Activated B cell treated with CpG ODN at 0.5 μM for 24 hours (primary cell): ENCODE measurements around the gene ANKRD27. TPM values are rescaled to one million over a fixed set of nuclear protein-coding genes. Genes with fewer than 3 reads are reported as not detected.

Source experiments
- ATAC-seq: fragments of 200-7000 bp; cut with Tn5 transposase; one replicate; pipeline ENCODE4 v1.10.0; 2021; ENCODE audit warnings: low read depth, mild to moderate bottlenecking, moderate library complexity
- CTCF ChIA-PET: fragments of 350-600 bp; sonication (Branson Sonifier 250); formaldehyde crosslinking; loops from one replicate; lab custom pipeline; 2021; ENCODE audit warnings: antibody characterized with exemption; lab: Charles Lee
- POLR2A ChIA-PET: fragments of 350-600 bp; sonication (Branson Sonifier 250); formaldehyde crosslinking; loops from one replicate; lab custom pipeline; 2021; ENCODE audit warnings: antibody characterized with exemption; lab: Charles Lee
- DNase-seq: peaks from one replicate; pipeline ENCODE4 v3.0.0; 2022
- H3K27ac Mint-ChIP-seq: one replicate; pipeline ENCODE4 v1.8.0; 2020; ENCODE audit warnings: mixed read lengths
- H3K27me3 Mint-ChIP-seq: one replicate; pipeline ENCODE4 v1.8.0; 2021; ENCODE audit warnings: mixed read lengths
- H3K36me3 Mint-ChIP-seq: one replicate; pipeline ENCODE4 v1.8.0; 2021; ENCODE audit warnings: low read depth, mixed read lengths
- H3K4me1 Mint-ChIP-seq: one replicate; pipeline ENCODE4 v1.8.0; 2021; ENCODE audit warnings: mixed read lengths
- H3K4me3 Mint-ChIP-seq: one replicate; pipeline ENCODE4 v1.8.0; 2020; ENCODE audit warnings: mild to moderate bottlenecking, mixed read lengths
- H3K9me3 Mint-ChIP-seq: one replicate; pipeline ENCODE4 v1.8.0; 2020; ENCODE audit warnings: mixed read lengths
- intact Hi-C: fragments of 100-400 bp; cut with micrococcal nuclease; formaldehyde crosslinking; loops from one replicate; pipeline ENCODE4 v1.15.1; 2024
- total RNA-seq: library from RNA; stranded (reverse); gene quantifications from 2 replicates; pipeline ENCODE4 v1.2.3, GENCODE V29; 2022
- TF ChIP-seq, protein P1 (sequence below): fragments of 200-600 bp; IDR thresholded peaks from one replicate; pipeline ENCODE4 v1.8.0; 2022; ENCODE audit warnings: antibody characterized with exemption, mild to moderate bottlenecking

ANKRD27 gene
- total RNA-seq, 1 donor from 2014 or later, result 44.7 TPM

DNA sequence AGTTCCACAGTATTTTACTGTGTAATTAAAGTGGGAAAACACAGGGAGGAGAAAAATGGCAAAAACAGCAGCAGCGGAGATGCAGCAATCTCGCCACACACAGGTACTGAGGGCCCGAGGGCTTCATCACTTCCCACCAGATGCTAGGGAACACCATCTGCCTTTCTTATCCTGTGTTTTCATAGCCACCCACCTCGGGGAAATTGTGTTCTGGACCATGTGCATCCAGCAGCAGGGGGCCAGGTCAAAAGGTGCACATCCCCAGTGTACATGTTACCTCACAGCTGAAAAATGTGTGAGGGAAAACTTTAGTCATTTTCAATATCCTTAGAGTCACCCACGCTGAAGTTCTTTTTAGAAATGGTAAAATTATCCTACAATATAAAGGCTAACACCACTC is 63.8 kb downstream of the ANKRD27 start:
- H3K9me3 Mint-ChIP-seq, result no peaks in the 10 kb centered on the region
- ChIA-PET POLR2A (no interaction called here), CTCF (no interaction called here)
- no peak overlapping the region for H3K27ac Mint-ChIP-seq
- no peaks in the 10 kb centered on the region for H3K4me1 Mint-ChIP-seq
- DNase-seq, result no peak
- peaks cover 66% of the 10 kb centered on the region for H3K36me3 Mint-ChIP-seq
- intact Hi-C loops, result no loop called here
- ATAC-seq, result no peak
- TF ChIP-seq, protein P1, sequence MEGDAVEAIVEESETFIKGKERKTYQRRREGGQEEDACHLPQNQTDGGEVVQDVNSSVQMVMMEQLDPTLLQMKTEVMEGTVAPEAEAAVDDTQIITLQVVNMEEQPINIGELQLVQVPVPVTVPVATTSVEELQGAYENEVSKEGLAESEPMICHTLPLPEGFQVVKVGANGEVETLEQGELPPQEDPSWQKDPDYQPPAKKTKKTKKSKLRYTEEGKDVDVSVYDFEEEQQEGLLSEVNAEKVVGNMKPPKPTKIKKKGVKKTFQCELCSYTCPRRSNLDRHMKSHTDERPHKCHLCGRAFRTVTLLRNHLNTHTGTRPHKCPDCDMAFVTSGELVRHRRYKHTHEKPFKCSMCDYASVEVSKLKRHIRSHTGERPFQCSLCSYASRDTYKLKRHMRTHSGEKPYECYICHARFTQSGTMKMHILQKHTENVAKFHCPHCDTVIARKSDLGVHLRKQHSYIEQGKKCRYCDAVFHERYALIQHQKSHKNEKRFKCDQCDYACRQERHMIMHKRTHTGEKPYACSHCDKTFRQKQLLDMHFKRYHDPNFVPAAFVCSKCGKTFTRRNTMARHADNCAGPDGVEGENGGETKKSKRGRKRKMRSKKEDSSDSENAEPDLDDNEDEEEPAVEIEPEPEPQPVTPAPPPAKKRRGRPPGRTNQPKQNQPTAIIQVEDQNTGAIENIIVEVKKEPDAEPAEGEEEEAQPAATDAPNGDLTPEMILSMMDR, result no peak
- H3K27me3 Mint-ChIP-seq, result no peaks in the 10 kb centered on the region
- H3K4me3 Mint-ChIP-seq, result no peak overlapping the region

DNA sequence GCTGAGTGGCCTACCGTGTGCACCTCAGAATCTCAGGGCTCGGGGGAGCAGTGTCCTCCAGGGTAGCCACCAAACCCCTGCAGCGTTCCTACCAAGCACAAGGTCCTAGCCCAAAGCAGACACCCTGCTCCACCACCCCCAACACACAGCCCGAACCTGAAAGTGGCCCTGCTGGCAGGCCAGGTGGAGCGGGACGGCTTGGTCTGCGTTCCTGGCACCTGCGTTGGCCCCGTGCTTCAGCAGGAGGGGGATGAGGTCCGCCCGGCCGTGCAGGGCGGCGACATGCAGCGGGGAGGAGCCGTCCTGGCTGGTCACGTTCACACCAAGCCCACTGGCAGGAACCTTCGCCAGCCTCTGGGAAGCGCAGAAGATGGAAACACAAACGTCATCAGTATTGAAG is 67.5 kb downstream of the ANKRD27 start:
- H3K4me1 Mint-ChIP-seq, result no peaks in the 10 kb centered on the region
- TF ChIP-seq, protein P1, result no peak
- H3K27me3 Mint-ChIP-seq, result no peaks in the 10 kb centered on the region
- H3K36me3 Mint-ChIP-seq, result peaks cover 65% of the 10 kb centered on the region
- no peak overlapping the region for H3K4me3 Mint-ChIP-seq
- CTCF ChIA-PET, result no interaction called here
- DNase-seq, result no peak
- H3K27ac Mint-ChIP-seq, result no peak overlapping the region
- intact Hi-C loops, result no loop called here
- no peak for ATAC-seq
- POLR2A ChIA-PET, result no interaction called here
- H3K9me3 Mint-ChIP-seq, result no peaks in the 10 kb centered on the region

DNA sequence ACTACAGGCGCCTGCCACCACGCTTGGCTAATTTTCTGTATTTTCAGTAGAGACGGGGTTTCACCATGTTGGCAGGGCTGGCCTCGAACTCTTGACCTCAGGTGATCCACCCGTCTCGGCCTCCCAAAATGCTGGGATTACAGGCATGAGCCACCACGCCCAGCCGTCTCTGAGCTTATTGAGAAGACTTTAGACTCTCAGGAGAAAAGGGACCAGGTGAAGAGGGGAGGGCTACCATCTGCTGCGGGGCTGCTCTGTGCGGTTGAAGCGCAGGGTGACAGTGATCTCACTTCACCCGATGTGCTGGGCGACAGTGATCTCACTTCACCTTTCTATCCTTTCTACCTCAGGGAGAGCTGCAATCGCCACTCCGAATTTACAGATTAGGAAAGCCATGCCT is 68.7 kb downstream of the ANKRD27 start:
- CTCF ChIA-PET, result no interaction called here

DNA sequence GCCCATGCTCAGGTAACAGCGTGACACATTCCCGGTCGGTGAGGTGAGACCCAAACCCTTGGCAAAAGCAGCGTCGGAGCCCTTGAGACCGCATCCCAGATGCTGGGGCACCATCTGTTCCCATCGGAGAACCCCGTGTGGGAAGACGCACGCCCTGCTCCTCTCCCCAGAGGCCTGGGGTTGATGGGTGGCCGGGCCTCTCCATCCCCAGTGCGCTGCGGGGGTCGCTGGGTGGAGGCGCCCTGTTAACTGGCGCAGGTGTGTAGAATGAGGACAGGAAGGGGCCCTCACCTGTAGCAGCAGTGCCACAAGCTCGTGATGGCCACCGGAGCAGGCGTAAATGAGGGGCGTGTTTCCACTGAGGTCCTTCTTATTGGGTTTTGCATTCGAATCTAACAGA is 69.4 kb downstream of the ANKRD27 start:
- ChIA-PET POLR2A (no interaction called here), CTCF (no interaction called here)
- no peaks in the 10 kb centered on the region for H3K4me1 Mint-ChIP-seq
- H3K36me3 Mint-ChIP-seq, result peaks cover 66% of the 10 kb centered on the region
- H3K27ac Mint-ChIP-seq, result no peak overlapping the region
- no peak overlapping the region for H3K4me3 Mint-ChIP-seq
- no peak for ATAC-seq
- H3K9me3 Mint-ChIP-seq, result no peaks in the 10 kb centered on the region
- H3K27me3 Mint-ChIP-seq, result no peaks in the 10 kb centered on the region
- no peak for DNase-seq
- intact Hi-C loops, result no loop called here
- TF ChIP-seq, protein P1, result no peak

More for the DNA sequence above, 68.7 kb downstream of the ANKRD27 start:
- H3K36me3 Mint-ChIP-seq, result peaks cover 66% of the 10 kb centered on the region
- no peaks in the 10 kb centered on the region for H3K4me1 Mint-ChIP-seq
- TF ChIP-seq, protein P1, result no peak
- H3K27ac Mint-ChIP-seq, result no peak overlapping the region
- intact Hi-C loops, result no loop called here
- ATAC-seq, result no peak
- H3K27me3 Mint-ChIP-seq, result no peaks in the 10 kb centered on the region
- POLR2A ChIA-PET, result interaction anchor here (0.7 kb wide), 1 partner anchor 570 kb away, joined by 10 read pairs; no protein-coding TSS in a partner anchor
- H3K4me3 Mint-ChIP-seq, result no peak overlapping the region
- no peak for DNase-seq
- no peaks in the 10 kb centered on the region for H3K9me3 Mint-ChIP-seq

DNA sequence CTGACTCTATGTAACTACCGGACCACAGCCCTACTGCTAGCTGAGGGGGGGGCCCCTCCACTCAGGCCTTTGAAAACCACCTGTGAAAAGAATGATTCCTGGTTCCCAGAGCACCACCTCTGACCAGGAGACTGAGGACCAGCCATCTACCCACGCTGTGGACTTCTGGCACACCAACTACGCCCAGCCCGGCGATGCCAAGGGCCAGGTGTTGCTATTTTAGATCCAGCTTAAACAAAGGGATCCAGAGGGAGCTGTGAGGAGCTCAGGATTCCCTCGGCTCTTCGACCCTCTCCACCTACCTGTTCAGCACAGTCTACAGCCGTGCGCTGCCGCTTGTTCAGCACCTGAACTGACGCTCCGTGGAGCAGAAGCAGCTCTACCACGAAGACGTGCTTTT is 71.0 kb downstream of the ANKRD27 start:
- H3K4me3 Mint-ChIP-seq, result no peak overlapping the region
- no peaks in the 10 kb centered on the region for H3K9me3 Mint-ChIP-seq
- peaks cover 69% of the 10 kb centered on the region for H3K36me3 Mint-ChIP-seq
- H3K27ac Mint-ChIP-seq, result no peak overlapping the region
- H3K4me1 Mint-ChIP-seq, result no peaks in the 10 kb centered on the region
- ChIA-PET POLR2A (no interaction called here), CTCF (no interaction called here)
- intact Hi-C loops, result no loop called here
- H3K27me3 Mint-ChIP-seq, result no peaks in the 10 kb centered on the region
- no peak for ATAC-seq
- TF ChIP-seq, protein P1, result no peak
- DNase-seq, result no peak
